Endothelial cell of umbilical vein (primary cell): ENCODE results near the gene RPS8. TPM values are rescaled to one million over a fixed set of nuclear protein-coding genes. Genes with fewer than 3 reads are reported as not detected.

Experiments
- BruUV-seq: library from RNA; stranded (reverse); fragments of 400-500 nt; replicated peaks from 2 replicates; lab custom pipeline; 2021; lab: Mats Ljungman, UMichigan
- CTCF ChIA-PET: fragments of 300-600, 350-600 bp; sonication (Branson Sonifier 250); formaldehyde crosslinking; loops from one replicate; lab custom pipeline; 2021; ENCODE audit warnings: antibody characterized with exemption, inconsistent platforms; lab: Charles Lee
- POLR2A ChIA-PET: fragments of 300-600, 350-600 bp; sonication (Branson Sonifier 250); formaldehyde crosslinking; loops from one replicate; lab custom pipeline; 2021; ENCODE audit warnings: antibody characterized with exemption, inconsistent platforms; lab: Charles Lee
- DNase-seq: peaks from one replicate; pipeline ENCODE4 v3.0.0-alpha.2; 2011; ENCODE audit warnings: low read depth, low spot score
- FAIRE-seq: peaks from 2 replicates; lab custom pipeline; 2011; peaks lifted over from hg19 to GRCh38; lab: Jason Lieb, UNC
- H2AFZ ChIP-seq: 2 replicates; pipeline ENCODE4 v1.6.0; 2012; ENCODE audit warnings: low read depth, low read length, control low read depth, inconsistent platforms
- H3K27ac ChIP-seq: 2 replicates; pipeline ENCODE4 v1.5.1; 2011; ENCODE audit warnings: low read depth, mild to moderate bottlenecking, control low read depth, low read length, moderate library complexity; ENCODE audit not compliant: insufficient read depth
- H3K27me3 ChIP-seq, 2 experiments: 2 replicates each; pipeline versions ENCODE4 v1.6.0 to v1.6.1; 2011; ENCODE audit warnings: low read length in 2 of 2, mixed read lengths in 1 of 2; ENCODE audit not compliant: control insufficient read depth in 2 of 2, insufficient read depth in 2 of 2
- H3K36me3 ChIP-seq, 2 experiments: 2 replicates in 1 of 2; 3 replicates in 1 of 2; pipeline ENCODE4 v1.5.1; 2011; ENCODE audit warnings: low read length in 2 of 2, mild to moderate bottlenecking in 1 of 2, moderate library complexity in 1 of 2; ENCODE audit not compliant: control insufficient read depth in 2 of 2, insufficient read depth in 2 of 2; ENCODE audit errors: extremely low read depth in 1 of 2
- H3K4me1 ChIP-seq: 3 replicates; pipeline ENCODE4 v1.5.1; 2011; ENCODE audit warnings: mild to moderate bottlenecking, low read length; ENCODE audit not compliant: control insufficient read depth, insufficient read depth; ENCODE audit errors: extremely low read depth
- H3K4me2 ChIP-seq: 2 replicates; pipeline ENCODE4 v1.6.1; 2011; ENCODE audit warnings: low read length, control low read depth, mixed read lengths; ENCODE audit not compliant: insufficient read depth
- H3K4me3 ChIP-seq, 3 experiments: fragments of 200-600 bp in 1 of 3; sonication (generic), shearing (Covaris generic) in 1 of 3; replicated peaks in 1 of 3; 2 replicates each; pipeline ENCODE4 v1.5.1; 2011 to 2016; ENCODE audit warnings: control low read depth in 3 of 3, low read length in 3 of 3, mild to moderate bottlenecking in 2 of 3, inconsistent platforms in 1 of 3, low read depth in 1 of 3, moderate library complexity in 1 of 3; ENCODE audit not compliant: insufficient read depth in 1 of 3
- H3K79me2 ChIP-seq: 2 replicates; pipeline ENCODE4 v1.6.0; 2012; ENCODE audit warnings: low read length, inconsistent platforms; ENCODE audit not compliant: control insufficient read depth, insufficient read depth
- H3K9ac ChIP-seq: replicated peaks from 2 replicates; pipeline ENCODE3; 2011; ENCODE audit warnings: low read length, control low read depth; ENCODE audit not compliant: insufficient read depth; ENCODE audit errors: extremely low read depth
- H3K9me1 ChIP-seq: replicated peaks from 3 replicates; pipeline ENCODE4 v1.6.0; 2011; ENCODE audit warnings: mild to moderate bottlenecking, low read length; ENCODE audit not compliant: control insufficient read depth, insufficient read depth; ENCODE audit errors: extremely low read depth
- H3K9me3 ChIP-seq: replicated peaks from 2 replicates; pipeline ENCODE4 v1.5.1; 2012; ENCODE audit warnings: low read length, inconsistent platforms; ENCODE audit not compliant: control insufficient read depth, insufficient read depth
- H4K20me1 ChIP-seq: replicated peaks from 2 replicates; pipeline ENCODE3; 2011; ENCODE audit warnings: mild to moderate bottlenecking, low read length; ENCODE audit not compliant: control insufficient read depth, insufficient read depth; ENCODE audit errors: extremely low read depth
- CTCF ChIP-seq, 2 donors: IDR thresholded peaks; 1 replicate in 1 of 2; 2 replicates in 1 of 2; pipeline ENCODE4 v1.5.1; 2011; ENCODE audit warnings: low read length in 2 of 2, mild to moderate bottlenecking in 2 of 2, moderate library complexity in 2 of 2, control low read depth in 1 of 2, inconsistent platforms in 1 of 2, low read depth in 1 of 2; ENCODE audit not compliant: insufficient read depth in 1 of 2; ENCODE audit errors: extremely low read depth in 1 of 2
- EZH2 ChIP-seq: IDR thresholded peaks from 2 replicates; pipeline ENCODE4 v1.6.1; 2012; ENCODE audit warnings: borderline replicate concordance, low read depth, mild to moderate bottlenecking, moderate library complexity, low read length, inconsistent platforms; ENCODE audit not compliant: severe bottlenecking
- FOS ChIP-seq: IDR thresholded peaks from 2 replicates; pipeline ENCODE4 v1.6.1; 2011; ENCODE audit warnings: mild to moderate bottlenecking, low read length, moderate library complexity, borderline replicate concordance; ENCODE audit not compliant: insufficient read depth
- GATA2 ChIP-seq: IDR thresholded peaks from 2 replicates; pipeline ENCODE4 v1.7.0; 2011; ENCODE audit warnings: low read depth, mild to moderate bottlenecking, moderate library complexity, mixed read lengths, low read length; ENCODE audit not compliant: insufficient read length, insufficient read depth
- JUN ChIP-seq: IDR thresholded peaks from 2 replicates; pipeline ENCODE4 v1.6.1; 2011; ENCODE audit warnings: borderline replicate concordance, low read depth; ENCODE audit not compliant: insufficient read length, insufficient read depth
- MYC ChIP-seq: IDR thresholded peaks from one replicate; pipeline ENCODE4 v1.6.1; 2011; ENCODE audit warnings: mild to moderate bottlenecking, low read depth, low read length
- POLR2AphosphoS5 ChIP-seq: IDR thresholded peaks from 2 replicates; pipeline ENCODE4 v1.6.1; 2012; ENCODE audit warnings: low read depth, mild to moderate bottlenecking, control low read depth, low read length, moderate library complexity; ENCODE audit not compliant: insufficient read depth
- dilution Hi-C: fragments of 300-500 bp; cut with MboI; formaldehyde crosslinking; loops from one replicate; pipeline ENCODE4 v1.15.0; 2019; ENCODE audit warnings: low sequenced_read_pairs; ENCODE audit not compliant: extremely low pct_ligation_motif_present
- intact Hi-C: fragments of 100-400 bp; cut with micrococcal nuclease; formaldehyde crosslinking; loops from one replicate; pipeline ENCODE4 v1.10.0; 2022
- polyA plus RNA-seq, 4 experiments: library from polyadenylated mRNA; depleted of rRNA in 3 of 4; stranded (reverse) in 3 of 4; unstranded in 1 of 4; fragments of >200 nt; gene quantifications; 2 replicates each; pipeline versions ENCODE4 v1.2.1 to v1.2.3, GENCODE V29; 2011 to 2012; ENCODE audit warnings: missing spikeins in 1 of 4
- total RNA-seq: library from RNA; stranded (reverse); gene quantifications from 2 replicates; pipeline ENCODE4 v1.2.3, GENCODE V29; 2021

Gene RPS8
- total and polyA plus RNA-seq, 2 donors (not counting 3 experiments of a cell fraction or from before 2014, with no cell fraction given) = 1,842 to 2,306 TPM

DNA sequence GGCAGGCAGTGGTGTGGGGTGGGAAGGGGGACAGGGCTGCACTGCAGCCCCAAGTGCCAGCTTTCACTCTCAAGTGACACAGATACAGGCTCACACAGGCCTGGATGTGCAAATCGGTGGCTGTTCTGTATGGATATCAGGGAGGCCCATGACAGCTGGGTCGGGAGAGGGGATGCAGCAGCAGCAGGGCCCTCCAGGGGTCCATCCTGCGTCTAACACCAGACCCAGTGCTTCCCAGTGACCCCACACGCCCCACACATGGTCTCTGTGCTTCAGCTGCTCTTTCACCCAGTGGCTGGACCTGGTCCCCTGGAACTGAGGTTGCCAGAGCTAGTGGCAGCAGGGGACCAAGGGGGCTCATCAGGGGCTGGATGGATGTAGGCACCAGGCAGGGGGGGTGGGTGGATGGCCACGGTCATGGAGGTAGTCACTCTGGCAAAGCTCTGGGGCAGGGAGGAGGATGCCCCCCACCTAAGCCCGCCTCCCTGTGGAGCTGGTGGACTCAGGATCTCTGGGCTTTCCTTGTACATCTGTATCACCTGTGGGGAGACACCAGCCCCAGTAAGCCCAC lies 46.9 kb downstream of the RPS8 start:
- Histone ChIP-seq H3K4me1 (peaks cover 10% of the 10 kb centered on the region), H2AFZ (no peak overlapping the region), H3K27me3 (no peaks in the 10 kb centered on the region), H3K27ac (no peak overlapping the region), H3K9ac (no peak overlapping the region), H4K20me1 (no peaks in the 10 kb centered on the region), H3K4me2 (no peak overlapping the region), H3K79me2 (no peaks in the 10 kb centered on the region), H3K4me3 (no peak overlapping the region), H3K9me3 (no peaks in the 10 kb centered on the region), H3K36me3 (no peaks in the 10 kb centered on the region), H3K9me1 (no peaks in the 10 kb centered on the region)
- no TSS peak for BruUV-seq
- no peak for FAIRE-seq
- no peak for TF ChIP-seq JUN
- TF ChIP-seq CTCF (IDR thresholded peaks at IDR 0.05; ENCODE audit: extremely low read depth in 1 of 2, insufficient read depth in 1 of 2, low read depth in 1 of 2, low read length in 2 of 2) = no peak
- no peak for TF ChIP-seq EZH2
- TF ChIP-seq FOS = no peak
- TF ChIP-seq GATA2 = no peak
- no peak for TF ChIP-seq POLR2AphosphoS5
- no peak for TF ChIP-seq MYC
- intact Hi-C loops = no loop called here
- no peak for DNase-seq
- dilution Hi-C loops = no loop called here
- CTCF ChIA-PET = interaction anchor here (0.8 to 7.1 kb wide), 3 partner anchors 13 to 188 kb away, joined by 3 to 57 read pairs (median 6); partner anchors contain the start of genes BTBD19 and PLK3
- POLR2A ChIA-PET = interaction anchor here (0.5 to 7.3 kb wide), 5 partner anchors 14 to 91 kb away, joined by 3 to 97 read pairs (median 4); partner anchors contain the start of genes BTBD19, DYNLT4, PLK3 and RPS8
